Suprapubic skin (tissue), 4 donors: ENCODE results near the gene CCDC70. TPM values are rescaled to one million over a fixed set of nuclear protein-coding genes. Genes with fewer than 3 reads are reported as not detected.

Experiments
- DNase-seq, 2 donors: peaks; one replicate each; pipeline ENCODE4 v3.0.0-alpha.2; 2019; ENCODE audit warnings: low spot score in 2 of 2
- H3K27ac ChIP-seq: fragments of 200-600 bp; sonication (generic); one replicate; pipeline ENCODE4 v1.5.1; 2019
- H3K27me3 ChIP-seq: fragments of 200-600 bp; sonication (generic); one replicate; pipeline ENCODE4 v1.5.1; 2019
- H3K36me3 ChIP-seq: fragments of 200-600 bp; sonication (generic); one replicate; pipeline ENCODE4 v1.5.1; 2019
- H3K4me1 ChIP-seq: fragments of 200-600 bp; sonication (generic); one replicate; pipeline ENCODE4 v1.5.1; 2019
- H3K4me3 ChIP-seq: fragments of 200-600 bp; sonication (generic); one replicate; pipeline ENCODE4 v1.5.1; 2019; ENCODE audit warnings: mild to moderate bottlenecking
- H3K9me3 ChIP-seq: fragments of 200-600 bp; sonication (generic); one replicate; pipeline ENCODE4 v1.5.1; 2019
- EP300 ChIP-seq: sonication (generic); formaldehyde crosslinking; IDR thresholded peaks from one replicate; pipeline ENCODE4 v1.6.1; 2017; ENCODE audit warnings: antibody characterized with exemption
- POLR2A ChIP-seq, 2 donors: fragments of 450-650 bp; IDR thresholded peaks; one replicate each; pipeline ENCODE4 v1.6.1; 2017; ENCODE audit warnings: antibody characterized with exemption in 2 of 2, mild to moderate bottlenecking in 2 of 2, moderate library complexity in 2 of 2
- POLR2AphosphoS5 ChIP-seq, 3 donors: sonication (generic); formaldehyde crosslinking; IDR thresholded peaks; one replicate each; pipeline ENCODE4 v1.6.1; 2017; ENCODE audit warnings: antibody characterized with exemption in 3 of 3
- WGBS: methylation state at CpG from one replicate; pipeline ENCODE4 v1.1.5; 2018; 5-methylcytosine and 5-hydroxymethylcytosine counted together
- total RNA-seq, 4 donors: library from RNA; depleted of rRNA; stranded (reverse); fragments of >200 nt; gene quantifications; one replicate each; pipeline ENCODE4 v1.1.0, GENCODE V29; 2016
- TF ChIP-seq, protein P1 (sequence below), 2 donors: fragments of 200-600 bp in 1 of 2; fragments of 450-650 bp in 1 of 2; sonication (generic) in 1 of 2; IDR thresholded peaks; one replicate each; pipeline ENCODE4 v1.5.1; 2016 to 2019; ENCODE audit warnings: antibody characterized with exemption in 2 of 2, mild to moderate bottlenecking in 1 of 2, moderate library complexity in 1 of 2

CCDC70 gene
- total RNA-seq, 4 donors from 2014 or later = not detected

DNA sequence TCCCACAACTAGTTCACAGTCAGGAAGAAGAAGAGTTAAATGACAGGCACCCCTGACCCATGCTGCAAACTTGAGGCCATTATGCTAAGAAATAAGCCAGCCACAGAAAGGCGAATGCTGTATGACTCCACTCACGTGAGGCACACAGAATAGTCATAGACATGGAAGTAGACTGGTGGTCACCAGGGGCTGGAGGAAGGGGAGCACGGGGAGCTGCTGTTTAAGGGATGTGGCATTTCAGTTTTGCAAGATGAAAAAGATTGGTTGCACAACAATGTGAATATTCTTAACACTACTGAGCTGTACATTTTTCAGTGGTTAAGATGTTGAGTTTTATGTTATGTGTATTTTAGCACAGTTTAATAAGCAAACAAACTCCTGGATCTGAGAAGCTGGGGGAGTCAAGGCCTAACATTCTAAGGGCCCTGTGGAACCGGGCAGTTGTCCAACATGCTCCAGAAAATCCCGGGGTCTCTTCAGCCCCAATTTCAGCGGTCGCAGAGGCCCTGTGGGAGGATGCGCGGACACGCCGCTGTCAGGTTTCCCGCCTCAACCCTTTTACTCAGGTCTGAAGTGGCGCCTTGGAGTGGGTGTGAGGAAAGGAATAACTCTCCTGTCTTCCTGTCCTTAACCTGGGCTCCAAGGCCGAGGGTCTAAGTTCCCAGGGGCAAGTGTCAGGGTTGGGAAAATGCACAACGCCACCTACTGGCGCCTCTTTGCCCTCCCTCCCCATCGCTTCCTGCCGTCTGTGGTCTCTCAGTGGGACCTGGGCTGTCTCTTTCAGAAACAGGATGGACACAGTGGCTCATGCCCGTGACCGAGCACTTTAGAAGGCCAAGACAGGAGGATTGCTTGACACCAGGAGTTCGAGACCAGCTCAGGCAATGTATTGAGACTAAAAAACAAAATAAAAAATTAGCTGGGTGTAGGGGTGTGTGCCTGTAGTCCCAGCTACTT, 12.3 kb upstream of the CCDC70 start:
- DNase-seq = no peak
- WGBS = 71% methylated on average over 21 of the region's 21 CpGs

DNA sequence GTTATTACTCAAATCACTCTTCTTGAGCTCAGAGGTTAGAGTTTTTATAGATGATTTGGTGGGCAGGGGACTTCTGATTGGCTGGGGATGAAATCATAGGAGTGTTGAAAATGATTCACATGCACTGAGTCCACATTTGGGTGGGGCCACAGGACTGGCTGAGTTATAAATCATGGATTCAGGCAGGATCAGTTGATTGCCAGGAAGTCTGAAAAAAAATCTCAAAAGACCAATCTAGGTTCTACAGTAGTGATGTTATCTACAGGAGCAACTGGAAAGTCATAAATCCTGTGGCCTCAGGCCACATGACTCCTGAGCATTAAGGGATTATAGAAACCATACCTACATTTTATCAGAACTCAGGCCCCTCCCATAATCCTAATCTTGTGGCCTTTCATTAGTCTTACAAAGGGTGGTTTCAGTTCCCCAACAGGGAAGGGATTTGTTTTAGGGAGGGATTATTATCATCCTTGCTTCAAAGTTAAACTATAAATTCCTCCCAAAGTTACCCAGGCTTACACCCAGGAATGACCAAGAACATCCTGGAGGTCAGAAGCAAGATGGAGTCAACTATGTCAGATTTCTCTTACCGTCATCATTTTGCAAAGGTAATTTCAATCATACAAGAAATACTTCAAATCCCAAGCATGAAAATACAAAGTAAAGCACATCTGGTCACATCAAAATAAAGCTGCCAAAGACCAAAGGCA, 5.6 kb upstream of the CCDC70 start:
- Histone ChIP-seq H3K4me3 (no peak overlapping the region), H3K4me1 (no peaks in the 10 kb centered on the region), H3K27me3 (no peaks in the 10 kb centered on the region), H3K9me3 (no peaks in the 10 kb centered on the region), H3K36me3 (no peaks in the 10 kb centered on the region), H3K27ac (no peak overlapping the region)
- 95% methylated on average over 1 of the region's 1 CpG for WGBS
- TF ChIP-seq POLR2AphosphoS5 (IDR thresholded peaks at IDR 0.05) (no peak), POLR2A (IDR thresholded peaks at IDR 0.05) (no peak), EP300 (no peak)
- TF ChIP-seq, protein P1, sequence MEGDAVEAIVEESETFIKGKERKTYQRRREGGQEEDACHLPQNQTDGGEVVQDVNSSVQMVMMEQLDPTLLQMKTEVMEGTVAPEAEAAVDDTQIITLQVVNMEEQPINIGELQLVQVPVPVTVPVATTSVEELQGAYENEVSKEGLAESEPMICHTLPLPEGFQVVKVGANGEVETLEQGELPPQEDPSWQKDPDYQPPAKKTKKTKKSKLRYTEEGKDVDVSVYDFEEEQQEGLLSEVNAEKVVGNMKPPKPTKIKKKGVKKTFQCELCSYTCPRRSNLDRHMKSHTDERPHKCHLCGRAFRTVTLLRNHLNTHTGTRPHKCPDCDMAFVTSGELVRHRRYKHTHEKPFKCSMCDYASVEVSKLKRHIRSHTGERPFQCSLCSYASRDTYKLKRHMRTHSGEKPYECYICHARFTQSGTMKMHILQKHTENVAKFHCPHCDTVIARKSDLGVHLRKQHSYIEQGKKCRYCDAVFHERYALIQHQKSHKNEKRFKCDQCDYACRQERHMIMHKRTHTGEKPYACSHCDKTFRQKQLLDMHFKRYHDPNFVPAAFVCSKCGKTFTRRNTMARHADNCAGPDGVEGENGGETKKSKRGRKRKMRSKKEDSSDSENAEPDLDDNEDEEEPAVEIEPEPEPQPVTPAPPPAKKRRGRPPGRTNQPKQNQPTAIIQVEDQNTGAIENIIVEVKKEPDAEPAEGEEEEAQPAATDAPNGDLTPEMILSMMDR (IDR thresholded peaks at IDR 0.05) = no peak
- no peak for DNase-seq

More for the DNA sequence above, 12.3 kb upstream of the CCDC70 start:
- Histone ChIP-seq H3K4me3 (no peak overlapping the region), H3K36me3 (no peaks in the 10 kb centered on the region), H3K9me3 (no peaks in the 10 kb centered on the region), H3K27ac (no peak overlapping the region), H3K27me3 (peaks cover 2% of the 10 kb centered on the region), H3K4me1 (no peaks in the 10 kb centered on the region)
- no peak for TF ChIP-seq POLR2A (IDR thresholded peaks at IDR 0.05)
- no peak for TF ChIP-seq POLR2AphosphoS5 (IDR thresholded peaks at IDR 0.05)
- TF ChIP-seq EP300 = no peak
- TF ChIP-seq, protein P1 (IDR thresholded peaks at IDR 0.05) = no peak

DNA sequence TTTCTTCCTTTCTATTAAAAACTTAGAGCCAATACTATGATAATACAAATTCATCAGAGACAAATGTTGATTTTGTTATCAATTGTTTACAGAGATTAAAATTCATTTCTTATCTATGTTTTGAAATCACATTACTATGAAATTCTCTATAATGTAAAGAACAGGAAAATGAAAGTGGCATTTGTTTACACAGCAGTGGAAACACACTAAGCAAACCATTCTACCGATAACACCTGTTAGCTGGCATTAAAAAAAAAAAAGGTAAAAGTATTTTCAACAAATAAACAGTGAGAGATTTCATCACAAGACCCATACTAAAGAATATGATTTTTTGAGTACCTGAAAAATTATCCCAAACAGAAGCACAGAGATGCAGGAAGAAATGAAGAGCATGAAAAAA, 4.8 kb upstream of the CCDC70 start:
- H3K27ac ChIP-seq = no peak overlapping the region
- no peak overlapping the region for H3K4me3 ChIP-seq
- 90% methylated on average over 1 of the region's 1 CpG for WGBS
- H3K36me3 ChIP-seq = no peaks in the 10 kb centered on the region
- TF ChIP-seq POLR2A (IDR thresholded peaks at IDR 0.05) (no peak), POLR2AphosphoS5 (IDR thresholded peaks at IDR 0.05) (no peak)
- TF ChIP-seq, protein P1 (IDR thresholded peaks at IDR 0.05) = no peak
- H3K27me3 ChIP-seq = no peaks in the 10 kb centered on the region
- no peaks in the 10 kb centered on the region for H3K4me1 ChIP-seq
- no peak for DNase-seq
- H3K9me3 ChIP-seq = no peaks in the 10 kb centered on the region

DNA sequence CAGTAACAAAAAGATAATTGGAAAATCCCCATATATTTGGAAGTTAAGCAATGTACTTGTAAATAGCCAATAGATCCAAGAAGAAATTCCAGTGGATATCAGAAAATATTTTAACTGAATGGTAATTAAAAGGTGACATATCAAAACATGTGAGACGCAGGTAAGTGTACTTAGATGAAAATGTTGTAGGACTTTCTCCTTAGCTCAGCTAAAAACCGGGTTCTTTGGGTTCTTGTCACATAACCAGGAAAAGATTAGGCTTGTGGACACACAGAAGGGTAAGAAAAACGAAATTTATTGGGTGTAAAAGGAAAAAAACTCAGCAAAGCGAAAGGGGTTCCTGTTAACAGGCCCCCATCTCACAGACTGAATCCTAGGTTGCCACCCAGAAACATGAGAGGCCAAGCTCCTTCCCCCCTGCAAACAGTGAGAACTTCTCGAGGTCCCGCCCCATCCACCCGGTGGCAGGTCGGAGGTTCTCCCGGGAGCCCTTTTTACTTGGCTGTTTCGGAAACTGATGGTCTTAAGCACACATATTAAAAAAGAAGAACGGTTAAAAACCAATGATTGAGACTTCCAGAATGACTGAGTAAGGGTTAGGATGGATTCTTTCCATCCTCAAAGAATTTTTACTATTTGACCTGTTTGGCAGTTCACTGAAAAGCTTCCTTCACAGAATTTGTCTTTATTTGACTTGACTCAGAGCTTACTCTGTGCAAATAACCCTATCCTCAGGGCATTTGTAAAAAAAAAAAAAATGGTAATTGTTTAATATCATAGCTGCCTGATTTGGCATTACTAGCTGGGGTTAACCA, 3.1 kb upstream of the CCDC70 start:
- WGBS = 47% methylated on average over 11 of the region's 11 CpGs

More for the DNA sequence above, 3.1 kb upstream of the CCDC70 start:
- no peak overlapping the region for H3K4me3 ChIP-seq
- H3K27me3 ChIP-seq = no peaks in the 10 kb centered on the region
- no peaks in the 10 kb centered on the region for H3K9me3 ChIP-seq
- H3K36me3 ChIP-seq = no peaks in the 10 kb centered on the region
- TF ChIP-seq POLR2AphosphoS5 (IDR thresholded peaks at IDR 0.05) (no peak), EP300 (no peak), POLR2A (IDR thresholded peaks at IDR 0.05) (no peak)
- TF ChIP-seq, protein P1 (IDR thresholded peaks at IDR 0.05) = no peak
- no peak for DNase-seq
- H3K4me1 ChIP-seq = no peaks in the 10 kb centered on the region
- H3K27ac ChIP-seq = no peak overlapping the region
